Heart left ventricle (tissue), 16 donors: ENCODE results near the gene XNDC1N. TPM values are rescaled to one million over a fixed set of nuclear protein-coding genes. Genes with fewer than 3 reads are reported as not detected.
"Not testable (repeated sequence)": the region's sequence is repeated elsewhere in the genome, so short reads cannot be mapped to it uniquely, and the experiment has no call there.

Experiments used
- ATAC-seq, 4 donors: fragments of 200-7000 bp; cut with Tn5 transposase; one replicate each; pipeline ENCODE4 v1.9.1; 2020 to 2022; ENCODE audit warnings: moderate library complexity in 4 of 4, mild to moderate bottlenecking in 3 of 4, moderate number of reproducible peaks in 1 of 4
- DNase-seq, 5 donors: peaks; one replicate each; pipeline ENCODE4 v3.0.0-alpha.2; 2020
- H3K27ac ChIP-seq, 12 donors: fragments of 200-600 bp; sonication (generic) in 4 of 12; one replicate each; pipeline versions ENCODE4 v1.5.0 to v1.8.0; 2016 to 2022; ENCODE audit warnings: mild to moderate bottlenecking in 2 of 12
- H3K27me3 ChIP-seq, 9 donors: fragments of 200-600 bp; sonication (generic) in 2 of 9; one replicate each; pipeline versions ENCODE4 v1.5.1 to v1.8.0; 2016 to 2022; ENCODE audit warnings: mild to moderate bottlenecking in 3 of 9
- H3K36me3 ChIP-seq, 9 donors: fragments of 200-600 bp; sonication (generic) in 2 of 9; one replicate each; pipeline versions ENCODE4 v1.5.0 to v1.8.0; 2018 to 2022; ENCODE audit warnings: mild to moderate bottlenecking in 2 of 9
- H3K4me1 ChIP-seq, 12 donors: fragments of 200-600 bp; sonication (generic) in 4 of 12; one replicate each; pipeline versions ENCODE4 v1.5.0 to v1.8.0; 2016 to 2022; ENCODE audit warnings: mild to moderate bottlenecking in 3 of 12
- H3K4me3 ChIP-seq, 12 donors: fragments of 200-600 bp; sonication (generic) in 4 of 12; one replicate each; pipeline versions ENCODE4 v1.5.0 to v1.8.0; 2017 to 2022; ENCODE audit warnings: mild to moderate bottlenecking in 9 of 12, moderate library complexity in 4 of 12
- H3K9me3 ChIP-seq, 12 donors: fragments of 200-600 bp; sonication (generic) in 4 of 12; one replicate each; pipeline versions ENCODE4 v1.5.0 to v1.8.0; 2016 to 2022; ENCODE audit warnings: mild to moderate bottlenecking in 1 of 12
- POLR2A ChIP-seq, 2 donors: fragments of 450-650 bp; IDR thresholded peaks; one replicate each; pipeline ENCODE4 v1.6.1; 2017; ENCODE audit warnings: antibody characterized with exemption in 2 of 2, mild to moderate bottlenecking in 2 of 2, moderate library complexity in 2 of 2
- WGBS, 4 donors: extraction: QIAGEN DNeasy Blood & Tissue Kit in 2 of 4; methylation state at CpG; one replicate each; pipeline versions ENCODE4 v1.1.5 to v1.1.7; 2013 to 2018; 5-methylcytosine and 5-hydroxymethylcytosine counted together
- intact Hi-C, 10 donors: fragments of 100-400 bp; cut with DNase I; formaldehyde crosslinking; loops; one replicate each; pipeline versions ENCODE4 v1.11.1 to v1.14.2; 2022
- polyA plus RNA-seq, 2 donors: library from polyadenylated mRNA; stranded (reverse); fragments of 200-250 nt; gene quantifications; one replicate each; pipeline ENCODE4 v1.2.3, GENCODE V29; 2013
- total RNA-seq, 9 donors: library from RNA; depleted of rRNA in 2 of 9; stranded (reverse); fragments of >200 nt in 2 of 9; fragmentation: NEBNext Ultra II Directional in 3 of 9; extraction: Animal tissue kit (Norgen Biotek cat#: 25700) in 3 of 9; gene quantifications; one replicate each; pipeline versions ENCODE4 v1.1.0 to v1.2.4, GENCODE V29; 2016 to 2023
- TF ChIP-seq, protein P1 (sequence below), 12 donors: fragments of 200-600 bp; sonication (generic) in 4 of 12; IDR thresholded peaks; one replicate each; pipeline versions ENCODE4 v1.5.0 to v1.8.0; 2018 to 2022; ENCODE audit warnings: antibody characterized with exemption in 12 of 12, mild to moderate bottlenecking in 5 of 12
- donor health status: ischemic (EF 13 %, LVEDD 7.1; RV severe dilation, severe dysfunction).
- donor health status: healthy with polysubstance abuse.
- donor health status: DM: no; HTN: yes; CAD: no.
- donor health status: DM: no; HTN: no; CAD: no.
- donor health status: ischemic (EF 25% LVEDD 6.9; RV normal size, moderate dysfunction).
- donor health status: ischemic (EF 25% LVEDD 5.7; RV mildly dilated, moderate dysfunction).
- donor health status: healthy.
- donor health status: DM: yes; HTN: yes; CAD: no.
- donor health status: ischemic (EF 35%, LVEDD 5.7; RV mildly dilated, moderate dysfunction).
- donor health status: nonischemic (EF 11% LVEDD 7.7; RV severe dilation, severe dysfunction).
- donor health status: DM: yes; HTN: yes; CAD: no.
- donor health status: PGD.
- donor health status: ischemic (EF 29% LVEDD 5.4; RV normal size, mild dysfunction).
- donor health status: nonischemic (EF 23%, LVEDD 6.1; RV moderate dilation, normal function).

XNDC1N gene
- total and polyA plus RNA-seq, 11 donors: 0.95 to 5.3 (median 2.6) TPM; not detected in 1

DNA sequence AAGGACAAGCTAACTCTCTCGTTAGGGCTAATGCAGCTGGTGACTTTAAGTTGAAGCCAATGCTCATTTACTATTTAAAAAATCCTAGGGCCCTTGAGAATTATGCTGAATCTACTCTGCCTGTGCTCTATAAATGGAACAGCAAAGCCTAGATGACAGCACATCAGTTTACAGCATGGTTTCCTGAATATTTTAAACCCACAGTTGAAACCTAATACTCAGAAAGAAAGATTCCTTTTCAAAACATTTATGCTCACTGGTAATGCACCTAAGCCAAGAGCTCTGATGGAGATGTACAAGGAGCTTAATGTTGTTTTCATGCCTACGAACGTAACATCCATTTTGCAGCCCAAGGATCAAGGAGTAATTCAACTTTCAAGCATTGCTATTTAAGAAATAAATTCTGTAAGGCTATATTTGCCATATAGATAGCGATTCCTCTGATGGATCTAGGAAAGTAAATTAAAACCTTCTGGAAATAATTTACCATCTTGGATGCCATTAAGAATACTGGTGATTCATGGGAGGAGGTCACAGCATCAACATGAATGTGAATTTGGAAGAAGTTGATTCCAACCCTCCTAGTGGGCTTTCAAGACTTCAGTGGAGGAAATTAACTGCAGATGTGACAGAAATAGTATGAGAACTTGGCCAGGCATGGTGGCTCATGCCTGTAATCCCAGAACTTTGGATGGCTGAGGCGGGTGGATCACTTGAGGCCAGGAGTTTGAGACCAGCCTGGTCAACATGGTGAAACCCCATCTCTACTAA, 14.5 kb downstream of the XNDC1N start:
- Histone ChIP-seq H3K27ac (no peak overlapping the region), H3K4me3 (no peak overlapping the region), H3K36me3 (peaks cover 0 to 68% (median 54%) of the 10 kb centered on the region in 9 donors), H3K9me3 (no peaks in the 10 kb centered on the region), H3K4me1 (no peaks in the 10 kb centered on the region), H3K27me3 (no peaks in the 10 kb centered on the region)
- TF ChIP-seq, protein P1, sequence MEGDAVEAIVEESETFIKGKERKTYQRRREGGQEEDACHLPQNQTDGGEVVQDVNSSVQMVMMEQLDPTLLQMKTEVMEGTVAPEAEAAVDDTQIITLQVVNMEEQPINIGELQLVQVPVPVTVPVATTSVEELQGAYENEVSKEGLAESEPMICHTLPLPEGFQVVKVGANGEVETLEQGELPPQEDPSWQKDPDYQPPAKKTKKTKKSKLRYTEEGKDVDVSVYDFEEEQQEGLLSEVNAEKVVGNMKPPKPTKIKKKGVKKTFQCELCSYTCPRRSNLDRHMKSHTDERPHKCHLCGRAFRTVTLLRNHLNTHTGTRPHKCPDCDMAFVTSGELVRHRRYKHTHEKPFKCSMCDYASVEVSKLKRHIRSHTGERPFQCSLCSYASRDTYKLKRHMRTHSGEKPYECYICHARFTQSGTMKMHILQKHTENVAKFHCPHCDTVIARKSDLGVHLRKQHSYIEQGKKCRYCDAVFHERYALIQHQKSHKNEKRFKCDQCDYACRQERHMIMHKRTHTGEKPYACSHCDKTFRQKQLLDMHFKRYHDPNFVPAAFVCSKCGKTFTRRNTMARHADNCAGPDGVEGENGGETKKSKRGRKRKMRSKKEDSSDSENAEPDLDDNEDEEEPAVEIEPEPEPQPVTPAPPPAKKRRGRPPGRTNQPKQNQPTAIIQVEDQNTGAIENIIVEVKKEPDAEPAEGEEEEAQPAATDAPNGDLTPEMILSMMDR (IDR thresholded peaks at IDR 0.05): no peak
- no peak for TF ChIP-seq POLR2A (IDR thresholded peaks at IDR 0.05)
- 87 to 93% (median 90%) methylated on average over 5 of the region's 5 CpGs for WGBS, 4 donors
- no peak for DNase-seq
- intact Hi-C loops: no loop called here
- ATAC-seq: no peak

DNA sequence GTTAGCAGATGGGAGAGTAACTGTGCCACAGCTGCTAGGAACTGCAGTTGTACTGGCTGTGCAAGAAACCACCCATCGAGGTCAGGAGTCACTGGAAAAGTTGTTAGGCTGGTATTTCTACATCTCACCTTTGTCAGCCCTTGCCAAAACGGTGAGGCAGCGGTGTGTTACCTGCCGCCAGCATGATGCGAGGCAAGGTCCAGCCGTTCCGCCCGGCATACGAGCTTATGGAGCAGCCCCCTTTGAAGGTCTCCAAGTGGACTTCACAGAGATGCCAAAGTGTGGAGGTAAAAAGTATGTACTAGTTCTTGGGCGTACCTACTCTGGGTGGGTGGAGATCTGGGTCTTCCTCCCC, 16.4 kb downstream of the XNDC1N start:
- H3K36me3 ChIP-seq: peaks cover 0 to 54% (median 38%) of the 10 kb centered on the region in 9 donors
- intact Hi-C loops, H3K4me1 ChIP-seq, H3K4me3 ChIP-seq, H3K27me3 ChIP-seq, DNase-seq, H3K9me3 ChIP-seq, H3K27ac ChIP-seq, ATAC-seq: not testable (repeated sequence)
- 93 to 96% (median 94%) methylated on average over 9 to 10 of the region's 10 CpGs for WGBS, 4 donors

DNA sequence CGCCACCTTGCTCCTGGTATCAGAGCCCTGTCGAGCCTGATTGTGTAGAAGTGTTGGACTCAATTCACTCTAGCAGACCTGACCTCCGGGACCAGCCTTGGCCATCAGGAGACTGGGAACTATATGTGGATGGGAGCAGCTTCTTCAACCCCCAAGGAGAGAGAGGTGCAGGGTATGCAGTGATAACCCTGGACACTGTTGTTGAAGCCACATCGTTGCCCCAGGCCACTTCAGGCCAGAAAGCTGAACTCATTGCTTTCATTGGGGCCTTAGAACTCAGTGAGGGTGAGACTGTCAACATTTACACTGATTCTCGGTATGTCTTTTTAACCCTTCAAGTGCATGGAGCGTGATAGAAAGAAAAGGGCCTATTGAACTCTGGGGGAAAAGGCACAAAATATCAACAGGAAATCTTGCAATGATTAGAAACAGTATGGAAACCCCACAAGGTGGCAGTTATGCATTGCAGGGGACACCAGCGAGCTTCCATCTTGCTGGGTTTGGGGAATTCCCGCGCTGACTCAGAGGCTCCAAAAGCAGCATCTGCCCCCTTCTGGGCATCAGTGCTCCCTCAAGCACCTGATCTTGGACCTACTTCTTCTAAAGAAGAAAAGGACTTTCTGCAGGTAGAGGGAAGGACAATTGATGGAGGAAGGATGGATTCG, 16.9 kb downstream of the XNDC1N start:
- H3K27ac ChIP-seq, ATAC-seq, H3K4me3 ChIP-seq, H3K27me3 ChIP-seq, DNase-seq, H3K9me3 ChIP-seq, H3K4me1 ChIP-seq, intact Hi-C loops: not testable (repeated sequence)
- 84 to 88% (median 86%) methylated on average over 10 of the region's 10 CpGs for WGBS, 4 donors
- peaks cover 0 to 50% (median 33%) of the 10 kb centered on the region in 9 donors for H3K36me3 ChIP-seq
- TF ChIP-seq, protein P1 (IDR thresholded peaks at IDR 0.05): peak in 1 of 12 donors; percentile 10

DNA sequence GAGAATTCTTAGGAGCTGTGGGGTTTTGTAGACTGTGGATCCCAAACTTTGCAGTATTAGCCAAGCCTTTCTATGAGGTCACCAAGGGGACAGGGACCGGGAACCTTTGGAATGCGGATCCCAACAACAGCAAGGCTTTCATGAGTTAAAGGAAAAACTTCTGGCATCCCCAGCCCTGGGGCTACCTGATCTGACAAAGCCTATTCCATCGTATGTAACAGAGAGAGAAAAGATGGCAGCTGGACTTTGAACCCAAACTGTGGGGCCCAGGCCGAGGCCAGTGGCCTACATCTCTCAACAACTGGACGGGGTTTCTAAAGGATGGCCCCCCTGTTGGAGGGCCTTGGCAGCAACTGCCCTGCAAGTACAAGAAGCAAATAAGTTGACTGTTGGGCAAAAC, 17.6 kb downstream of the XNDC1N start:
- intact Hi-C loops, H3K27ac ChIP-seq, H3K4me3 ChIP-seq, H3K4me1 ChIP-seq, H3K9me3 ChIP-seq, H3K27me3 ChIP-seq, DNase-seq, ATAC-seq: not testable (repeated sequence)
- peaks cover 0 to 43% (median 26%) of the 10 kb centered on the region in 9 donors for H3K36me3 ChIP-seq
- 86 to 95% (median 91%) methylated on average over 5 of the region's 5 CpGs for WGBS, 4 donors

DNA sequence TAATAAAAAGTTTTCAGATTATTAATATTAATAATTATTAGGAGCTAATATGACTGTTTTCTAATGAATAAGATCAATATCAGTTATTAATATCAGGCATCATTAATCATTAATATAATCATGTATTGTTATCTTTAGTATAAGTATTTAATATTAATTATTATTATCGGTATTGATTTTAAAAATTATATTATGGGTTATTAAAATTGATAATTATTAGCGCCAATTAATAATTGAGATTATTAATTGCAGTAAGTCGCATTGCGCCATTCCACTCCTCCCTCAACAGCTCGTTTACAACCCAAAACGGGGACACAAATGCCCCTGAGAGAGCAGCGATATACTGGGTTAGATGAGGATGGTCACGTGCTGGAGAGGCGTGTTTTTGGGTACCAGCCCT, 20.2 kb downstream of the XNDC1N start:
- Histone ChIP-seq H3K9me3 (no peaks in the 10 kb centered on the region), H3K4me3 (no peak overlapping the region), H3K36me3 (peaks cover 0 to 33% (median 8%) of the 10 kb centered on the region in 9 donors), H3K4me1 (no peaks in the 10 kb centered on the region), H3K27me3 (no peaks in the 10 kb centered on the region), H3K27ac (no peak overlapping the region)
- DNase-seq (no peak), ATAC-seq (no peak)
- no peak for TF ChIP-seq POLR2A (IDR thresholded peaks at IDR 0.05)
- TF ChIP-seq, protein P1 (IDR thresholded peaks at IDR 0.05): no peak
- intact Hi-C loops: no loop called here
- 86 to 96% (median 90%) methylated on average over 9 of the region's 9 CpGs for WGBS, 4 donors

DNA sequence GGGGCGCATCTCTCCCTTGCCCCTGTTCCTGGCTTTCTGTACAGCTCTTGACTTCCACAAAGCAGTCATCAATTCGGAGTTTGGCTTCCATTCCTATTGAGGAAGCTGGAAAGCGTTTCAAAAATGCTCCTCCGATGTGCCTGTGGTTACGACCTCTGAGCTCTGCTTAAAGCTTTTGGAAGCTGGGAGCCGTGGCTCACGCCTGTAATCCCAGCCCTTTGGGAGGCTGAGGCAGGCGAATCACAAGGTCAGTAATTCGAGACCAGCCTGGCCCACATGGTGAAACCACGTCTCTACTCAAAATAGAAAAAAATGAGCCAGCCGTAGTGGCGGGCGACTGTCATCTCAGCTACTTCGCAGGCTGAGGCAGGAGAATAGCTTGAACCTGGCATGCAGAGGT, 27.3 kb downstream of the XNDC1N start:
- H3K4me3 ChIP-seq, H3K9me3 ChIP-seq, intact Hi-C loops, ATAC-seq, H3K27me3 ChIP-seq, H3K27ac ChIP-seq, H3K4me1 ChIP-seq, DNase-seq: not testable (repeated sequence)
- 79 to 86% (median 84%) methylated on average over 14 of the region's 14 CpGs for WGBS, 4 donors
- H3K36me3 ChIP-seq: peaks cover 0 to 16% (median 0%) of the 10 kb centered on the region in 9 donors
